HepG2 (cell line): ENCODE measurements around the gene RNF40.

Source experiments
- PITX1 ChIP-seq: sonication (generic); formaldehyde crosslinking; IDR thresholded peaks from 2 replicates; pipeline ENCODE4 v1.5.1; 2020; ENCODE audit warnings: mild to moderate bottlenecking, missing genetic modification reagents
- RORA ChIP-seq: sonication (generic); formaldehyde crosslinking; IDR thresholded peaks from 2 replicates; pipeline ENCODE4 v1.5.0; 2020; ENCODE audit warnings: mild to moderate bottlenecking, missing genetic modification reagents, moderate library complexity

DNA sequence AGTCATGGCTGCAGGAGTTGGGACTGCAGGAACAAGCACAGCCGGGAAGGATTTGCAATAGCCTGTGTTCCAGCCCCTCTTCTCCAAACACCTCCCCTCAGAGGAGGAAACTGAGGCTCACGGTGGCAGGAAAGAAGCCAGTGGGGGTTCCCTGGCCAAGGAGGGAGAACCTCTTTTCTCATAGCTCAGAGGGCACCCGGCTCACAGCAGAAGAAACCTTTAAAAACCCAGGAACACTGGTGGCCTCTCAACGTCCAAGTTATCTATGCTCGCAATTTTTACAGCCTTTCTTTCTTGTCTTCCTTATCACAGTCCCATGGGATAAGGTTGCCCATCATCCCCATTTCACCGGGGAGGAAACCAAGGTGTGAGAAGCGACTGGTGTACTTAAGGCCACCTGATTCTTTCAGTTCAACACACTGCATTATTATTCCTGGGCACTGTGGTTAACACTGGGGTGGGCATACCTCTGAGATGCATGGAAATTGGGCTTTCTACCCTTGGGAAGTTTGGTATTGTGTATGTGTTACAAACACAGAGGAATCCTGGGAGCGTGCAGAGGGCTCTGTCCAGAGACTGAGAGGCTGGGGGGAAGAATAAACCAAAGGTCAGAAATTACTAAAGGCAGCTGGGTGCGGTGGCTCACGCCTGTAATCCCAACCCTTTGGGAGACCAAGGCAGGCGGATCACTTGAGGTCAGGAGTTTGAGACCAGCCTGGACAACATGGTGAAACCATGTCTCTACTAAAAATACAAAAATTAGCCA is 25.7 kb downstream of the RNF40 start:
- TF ChIP-seq RORA (CRISPR knock-in tag): no peak
- peak; percentile 69 for TF ChIP-seq PITX1 (CRISPR knock-in tag)
